HG03342 (cell line): ENCODE results near the gene PPIG.
A peak's percentile ranks its signal among the peaks of the same experiment; 100 is the strongest.
"Not testable (repeated sequence)": the region's sequence is repeated elsewhere in the genome, so short reads cannot be mapped to it uniquely, and the experiment has no call there.

Experiments
- ATAC-seq: cut with Tn5 transposase; IDR thresholded peaks from one replicate; pipeline ENCODE4 v1.9.1; 2021; ENCODE audit warnings: mild to moderate bottlenecking, moderate library complexity; ENCODE audit not compliant: unreplicated experiment

Gene PPIG

DNA sequence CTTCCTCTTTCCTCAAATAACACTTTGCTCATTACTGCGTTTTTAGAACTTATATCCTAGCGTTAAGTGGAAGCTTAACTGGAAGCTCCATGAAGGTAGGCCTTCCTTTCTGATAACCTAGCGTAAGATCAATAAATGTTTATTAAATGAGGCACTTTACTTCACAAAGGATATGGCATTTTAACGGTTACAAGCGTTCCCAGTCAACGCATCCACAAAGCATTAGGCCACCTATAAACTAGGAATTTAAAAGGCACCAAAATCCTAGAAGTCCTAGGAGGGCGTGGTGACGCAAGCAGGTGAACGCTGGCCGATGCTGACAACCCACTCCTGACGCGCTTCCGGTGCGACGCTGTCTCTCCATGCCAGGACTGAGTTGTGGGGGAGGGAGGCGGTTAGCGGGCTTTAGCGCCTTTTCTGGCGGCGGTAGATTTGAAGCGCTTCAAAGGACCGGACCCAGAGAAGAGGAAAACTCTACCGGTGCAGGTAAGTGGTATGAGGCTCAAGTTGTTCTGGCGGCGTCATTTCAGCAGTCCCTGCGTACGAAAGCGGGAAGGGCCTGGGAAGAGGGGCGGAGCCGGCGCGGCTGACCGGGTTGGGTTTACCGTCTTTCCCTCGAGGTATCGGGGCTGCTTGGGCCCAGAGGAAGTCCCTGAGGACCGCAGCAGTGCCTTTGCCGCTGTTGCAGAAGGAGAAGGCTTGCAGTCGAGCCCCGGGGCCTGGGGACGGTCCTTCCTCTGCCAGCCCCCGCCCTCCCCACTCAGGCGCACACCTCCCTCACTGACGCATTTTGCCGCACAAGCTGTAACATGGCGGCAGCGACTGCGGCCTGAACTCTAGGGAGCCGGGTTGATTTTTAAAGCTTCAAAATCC, at the start of gene PPIG:
PPIG (plus strand) TSS at position 347 of the 873 bp plus-strand sequence. CDS start 19,691 bp downstream, outside the sequence.
- peak; percentile 91 for ATAC-seq

DNA sequence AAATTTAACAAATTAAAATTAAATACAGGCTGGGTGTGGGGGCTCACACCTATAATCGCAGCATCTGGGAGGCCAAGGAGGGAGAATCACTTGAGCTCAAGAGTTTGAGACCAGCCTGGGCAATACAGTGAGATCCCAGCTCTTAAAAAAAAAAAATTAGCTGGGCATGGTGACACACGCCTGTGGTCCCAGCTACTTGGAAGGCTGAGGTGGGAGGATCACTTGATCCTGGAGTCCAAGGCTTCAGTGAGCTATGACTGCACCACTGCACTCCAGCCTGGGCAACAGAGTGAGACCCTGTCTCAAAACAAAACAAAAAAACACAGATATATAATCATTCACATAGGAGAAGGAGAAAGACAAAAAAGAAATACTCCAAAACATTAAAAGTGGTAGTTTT, 44.7 kb upstream of the PPIG start:
- not testable (repeated sequence) for ATAC-seq

DNA sequence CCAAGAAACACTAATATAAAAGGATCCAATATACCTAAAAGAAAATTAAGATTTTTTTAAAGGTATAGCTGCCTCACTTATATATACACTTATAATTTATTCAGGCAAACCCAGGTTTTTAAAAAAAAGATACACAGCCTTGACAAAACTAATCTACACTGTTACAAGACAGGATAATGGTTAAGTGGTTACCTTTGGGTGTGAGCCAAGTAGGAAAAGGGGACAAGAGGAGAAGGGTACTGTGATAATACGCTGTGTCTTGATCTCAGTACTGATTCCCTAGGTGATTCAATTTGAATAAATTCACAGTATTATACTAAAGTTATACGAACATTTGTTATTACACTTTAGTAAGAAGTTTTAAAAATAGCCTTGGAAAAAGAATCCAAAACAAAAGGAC, 44.0 kb upstream of the PPIG start:
- no peak for ATAC-seq

DNA sequence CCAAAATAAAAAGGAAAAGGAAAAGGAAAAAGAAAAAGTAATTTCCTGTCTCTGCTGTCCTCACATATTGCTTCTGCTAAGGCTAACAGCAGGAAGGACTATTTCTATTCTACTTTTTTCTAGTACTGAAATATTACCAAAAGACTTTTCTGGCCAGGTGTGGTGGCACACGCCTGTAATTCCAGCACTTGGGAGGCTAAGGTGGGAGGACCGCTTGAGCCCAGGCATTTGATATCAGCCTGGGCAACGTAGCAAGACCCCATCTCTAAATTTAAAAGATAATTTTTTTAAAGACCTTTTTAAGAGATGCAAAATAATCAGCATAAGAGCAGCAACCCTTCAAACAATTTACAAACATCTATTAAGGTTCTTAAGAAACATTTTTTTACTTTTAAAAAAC, 41.7 kb upstream of the PPIG start:
- ATAC-seq: no peak

DNA sequence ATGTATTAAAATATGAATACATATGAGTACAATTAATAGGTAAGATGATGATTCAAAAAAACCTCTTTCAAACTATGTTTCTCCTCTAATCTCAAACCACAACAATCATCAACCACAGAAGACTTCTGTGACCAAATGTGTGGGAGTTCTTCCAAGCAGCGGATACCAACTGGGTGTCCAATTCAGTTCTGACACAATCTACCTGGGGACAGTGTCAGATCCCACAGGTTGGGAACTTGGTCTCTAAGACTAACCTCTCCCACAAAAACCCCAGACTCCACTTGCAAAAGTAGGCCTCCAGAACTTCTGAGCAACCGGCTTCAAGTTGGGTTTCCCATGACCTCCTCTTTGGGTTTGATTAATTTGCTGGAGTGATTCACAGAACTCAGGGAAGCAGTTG, 37.4 kb upstream of the PPIG start:
- no peak for ATAC-seq

DNA sequence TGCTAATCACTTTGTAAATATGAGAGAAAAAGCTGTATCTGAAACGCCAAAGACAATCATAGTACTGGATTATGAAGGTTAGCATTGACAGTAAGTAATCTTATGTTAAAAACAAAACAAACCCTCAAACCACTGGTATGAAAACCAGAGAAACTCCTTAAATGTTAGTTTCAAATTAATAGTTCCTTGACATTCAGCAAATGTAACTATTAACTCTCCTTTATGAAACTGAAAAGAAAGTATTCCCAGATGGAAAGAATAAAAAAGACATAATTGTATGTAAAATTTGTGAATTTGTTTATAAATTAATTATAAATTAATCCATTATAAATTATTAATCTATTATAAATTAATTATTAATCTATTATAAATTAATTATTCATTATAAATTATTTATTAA, 22.8 kb upstream of the PPIG start:
- ATAC-seq: no peak

DNA sequence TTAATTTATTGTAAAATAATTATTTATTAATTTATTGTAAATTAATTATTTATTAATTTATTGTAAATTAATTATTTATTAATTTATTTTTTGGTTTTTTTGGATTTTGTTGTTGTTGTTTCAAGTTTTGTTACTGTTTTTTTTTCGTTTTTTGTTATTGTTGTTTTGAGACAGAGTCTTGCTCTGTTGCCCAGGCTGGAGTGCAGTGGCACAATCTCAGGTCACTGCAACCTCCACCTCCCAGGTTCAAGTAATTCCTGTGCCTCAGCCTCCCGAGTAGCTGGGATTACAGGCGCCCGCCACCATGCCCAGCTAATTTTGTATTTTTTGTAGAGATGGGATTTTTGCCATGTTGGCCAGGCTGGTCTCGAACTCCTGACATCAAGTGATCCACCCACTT, 22.1 kb upstream of the PPIG start:
- not testable (repeated sequence) for ATAC-seq

DNA sequence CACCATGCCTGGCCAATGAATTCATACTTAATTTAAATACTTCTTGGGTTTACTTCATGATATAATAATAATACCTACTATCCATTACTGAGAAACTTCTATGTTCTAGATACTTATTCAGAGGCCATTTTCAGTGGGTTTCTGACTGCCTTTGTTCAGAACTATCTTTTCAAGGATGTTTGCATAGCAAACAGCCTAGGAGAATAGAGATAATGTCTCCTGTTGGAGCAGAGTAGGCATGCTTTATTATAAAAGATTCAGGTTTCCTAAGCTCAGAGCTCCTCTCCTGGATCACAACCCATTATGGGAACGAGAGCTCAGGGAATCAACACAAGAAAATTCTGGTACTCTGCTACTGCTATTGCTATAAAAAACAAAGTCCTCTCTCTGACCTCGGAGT, 21.6 kb upstream of the PPIG start:
- ATAC-seq: no peak

DNA sequence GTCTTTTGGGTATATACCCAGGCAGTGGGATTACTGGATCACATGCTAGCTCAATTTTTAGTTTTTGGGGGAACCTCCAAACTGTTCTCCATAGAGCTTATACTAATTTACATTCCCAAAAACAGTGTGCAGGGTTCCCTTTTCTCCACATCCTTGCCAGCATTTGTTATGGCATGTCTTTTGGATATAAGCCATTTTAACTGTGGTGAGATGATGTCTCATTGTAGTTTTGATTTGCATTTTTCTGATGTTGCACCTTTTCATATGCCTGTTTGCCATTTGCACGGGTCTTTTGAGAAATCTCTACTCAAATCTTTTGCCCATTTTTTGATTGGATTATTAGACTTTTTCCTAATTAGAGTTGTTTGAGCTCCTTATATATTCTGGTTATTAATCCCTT, 18.5 kb upstream of the PPIG start:
- no peak for ATAC-seq

DNA sequence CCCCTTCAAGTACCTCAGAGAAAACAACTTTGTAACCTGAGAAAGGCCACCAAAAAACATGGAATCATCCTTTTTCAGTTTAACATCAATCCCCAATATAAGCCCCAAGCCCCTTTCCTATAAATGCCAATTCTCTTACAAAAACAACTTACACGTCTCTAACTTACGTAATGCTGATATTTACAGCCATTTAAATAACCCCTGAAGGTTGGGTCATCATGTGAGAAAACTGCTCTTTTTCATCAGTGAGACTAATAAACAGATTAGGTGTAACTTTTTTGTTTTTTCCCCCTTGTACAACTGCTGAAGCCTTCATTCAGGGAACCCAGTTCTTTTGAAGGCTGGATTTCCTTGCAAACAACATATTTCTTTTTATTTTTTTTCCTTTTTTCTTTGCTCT, 14.2 kb upstream of the PPIG start:
- ATAC-seq: no peak

DNA sequence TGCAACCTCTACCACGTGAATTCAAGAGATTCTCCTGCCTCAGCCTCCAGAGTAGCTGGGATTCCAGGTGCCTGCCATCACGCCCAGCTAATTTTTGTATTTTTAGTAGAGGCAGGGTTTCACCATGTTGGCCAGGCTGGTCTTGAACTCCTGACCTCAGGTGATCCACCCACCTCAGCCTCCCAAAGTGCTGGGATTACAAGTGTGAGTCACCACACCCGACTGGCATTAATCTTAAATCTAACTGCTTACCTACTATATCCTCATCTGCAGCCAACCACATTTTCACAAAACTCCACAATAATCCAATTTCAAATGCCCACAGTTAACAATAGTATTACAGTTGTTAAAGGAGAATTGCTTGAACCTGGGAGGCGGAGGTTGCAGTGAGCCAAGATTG, 13.4 kb upstream of the PPIG start:
- not testable (repeated sequence) for ATAC-seq

DNA sequence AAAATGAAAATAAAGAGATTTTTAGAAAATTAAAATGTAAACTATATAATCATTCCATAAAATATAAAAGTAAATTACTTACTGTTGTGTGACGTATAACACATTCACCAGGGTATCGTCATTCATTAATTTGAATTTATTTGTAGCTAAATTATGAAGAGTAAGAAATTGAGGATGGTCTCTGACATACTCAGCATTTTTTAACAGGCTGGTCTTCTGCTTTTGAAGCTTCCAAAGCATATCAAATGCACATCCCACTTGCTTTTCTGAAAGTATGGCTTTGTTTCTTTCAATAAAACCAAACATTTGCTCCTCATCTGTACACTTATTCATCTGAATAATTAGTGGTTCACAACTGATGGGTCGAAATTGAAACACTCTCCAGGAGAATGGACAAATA, 12.6 kb upstream of the PPIG start:
- ATAC-seq: no peak

DNA sequence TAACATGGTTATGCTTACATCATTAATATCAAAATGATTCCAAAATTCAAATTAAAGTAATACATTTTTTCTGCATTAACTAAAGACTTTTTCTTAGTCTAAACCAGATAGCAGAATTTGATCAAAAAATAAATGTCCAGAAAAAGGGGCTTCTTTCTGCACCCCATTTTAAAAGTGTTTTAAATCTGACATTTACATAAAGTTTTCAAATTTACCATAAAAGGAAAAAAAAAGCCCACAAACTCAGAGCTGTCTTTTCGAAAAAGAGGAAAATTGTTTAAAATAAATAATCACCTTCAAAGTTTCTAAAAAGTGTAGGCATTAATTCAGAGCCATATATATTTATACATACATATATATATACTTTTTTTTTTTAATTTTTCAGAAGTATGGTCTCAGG, 12.0 kb upstream of the PPIG start:
- no peak for ATAC-seq

DNA sequence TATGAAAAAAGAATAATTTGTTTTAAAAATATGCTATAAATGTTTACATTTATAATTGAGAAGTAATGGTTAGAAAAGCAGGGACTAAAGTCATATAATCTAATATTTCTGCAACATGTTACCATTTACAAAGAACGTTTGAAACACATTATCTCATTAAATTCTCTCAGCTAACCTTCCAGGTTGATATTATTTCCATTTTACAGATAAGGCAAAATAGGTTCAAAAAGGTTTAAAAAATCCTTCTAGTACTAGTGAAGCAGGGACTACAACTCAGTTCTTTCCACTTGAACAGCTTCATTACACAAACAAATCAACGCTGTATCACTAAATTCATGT, 11.4 kb upstream of the PPIG start:
- ATAC-seq: no peak

DNA sequence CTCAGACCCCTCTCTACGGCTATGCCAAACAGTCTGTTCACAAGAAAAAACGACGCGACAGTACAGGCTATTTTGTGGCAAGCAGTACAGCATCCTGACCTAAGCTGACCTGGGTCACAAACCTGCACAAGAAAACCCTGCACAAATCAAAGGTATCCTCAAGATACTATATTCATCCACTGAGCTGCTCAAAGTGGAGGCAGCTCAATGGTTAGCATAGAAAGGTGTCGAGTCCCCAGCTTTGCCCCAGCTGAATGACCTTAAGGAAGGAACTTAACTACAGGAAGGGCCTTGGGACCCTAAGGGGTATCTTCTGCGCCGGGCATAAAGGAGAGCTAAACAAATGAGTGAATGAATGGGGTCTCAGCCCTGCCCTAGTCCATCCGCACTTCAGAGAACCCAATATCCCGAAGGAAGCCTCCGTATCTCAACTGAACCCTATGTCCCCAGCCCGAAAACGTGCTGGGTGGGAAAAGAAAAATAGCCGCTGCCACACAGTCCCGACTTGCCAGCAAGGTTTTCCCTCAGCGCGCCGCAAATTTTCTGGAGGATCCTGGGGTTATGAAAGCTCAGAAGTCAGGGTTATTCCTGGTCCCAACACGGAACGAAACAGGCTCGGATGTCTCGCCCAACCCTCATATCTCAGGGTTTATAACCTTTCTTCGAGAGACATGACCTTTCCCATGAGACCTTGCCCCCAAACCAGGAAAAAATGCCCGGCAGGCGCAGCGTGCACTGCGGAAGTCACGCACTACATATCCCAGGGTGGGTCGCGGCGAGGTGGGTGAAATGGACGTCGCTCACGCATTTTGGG, 10.8 kb upstream of the PPIG start, which contains the start of gene FASTKD1:
FASTKD1 (minus strand) TSS at position 706 of the 814 bp plus-strand sequence. CDS start 1,836 bp downstream, outside the sequence.
- peak; percentile 98 for ATAC-seq

DNA sequence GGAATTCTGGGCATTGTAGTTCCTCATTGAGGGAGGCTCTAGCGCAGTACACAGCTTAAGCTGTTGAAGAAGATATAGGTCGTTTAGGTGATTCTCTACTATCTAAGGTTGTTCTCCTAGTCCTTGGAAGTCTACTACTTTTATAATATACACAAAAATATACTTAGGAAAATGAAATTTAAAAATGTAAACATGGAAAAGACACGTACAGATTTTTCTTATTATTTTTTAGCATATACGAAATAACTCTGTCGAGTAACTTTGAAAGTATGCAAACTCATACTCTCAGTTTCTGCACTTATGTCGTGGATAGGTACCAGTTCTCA, 10.2 kb upstream of the PPIG start:
- no peak for ATAC-seq

DNA sequence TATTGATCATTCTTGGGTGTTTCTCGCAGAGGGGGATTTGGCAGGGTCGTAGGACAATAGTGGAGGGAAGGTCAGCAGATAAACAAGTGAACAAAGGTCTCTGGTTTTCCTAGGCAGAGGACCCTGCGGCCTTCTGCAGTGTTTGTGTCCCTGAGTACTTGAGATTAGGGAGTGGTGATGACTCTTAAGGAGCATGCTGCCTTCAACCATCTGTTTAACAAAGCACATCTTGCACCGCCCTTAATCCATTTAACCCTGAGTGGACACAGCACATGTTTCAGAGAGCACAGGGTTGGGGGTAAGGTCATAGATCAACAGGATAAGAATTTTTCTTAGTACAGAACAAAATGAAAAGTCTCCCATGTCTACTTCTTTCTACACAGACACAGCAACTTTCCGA, 9.6 kb upstream of the PPIG start:
- not testable (repeated sequence) for ATAC-seq

DNA sequence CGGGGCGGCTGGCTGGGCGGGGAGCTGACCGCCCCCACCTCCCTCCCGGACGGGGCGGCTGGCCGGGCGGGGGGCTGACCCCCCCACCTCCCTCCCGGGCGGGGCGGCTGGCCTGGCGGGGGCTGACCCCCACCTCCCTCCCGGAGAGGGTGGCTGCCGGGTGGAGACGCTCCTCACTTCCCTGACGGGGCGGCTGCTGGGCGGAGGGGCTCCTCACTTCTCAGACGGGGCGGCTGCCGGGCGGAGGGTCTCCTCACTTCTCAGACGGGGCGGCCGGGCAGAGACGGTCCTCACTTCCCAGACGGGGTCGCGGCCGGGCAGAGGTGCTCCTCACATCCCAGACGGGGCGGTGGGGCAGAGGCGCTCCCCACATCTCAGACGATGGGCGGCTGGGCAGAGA, 8.9 kb upstream of the PPIG start:
- not testable (repeated sequence) for ATAC-seq

DNA sequence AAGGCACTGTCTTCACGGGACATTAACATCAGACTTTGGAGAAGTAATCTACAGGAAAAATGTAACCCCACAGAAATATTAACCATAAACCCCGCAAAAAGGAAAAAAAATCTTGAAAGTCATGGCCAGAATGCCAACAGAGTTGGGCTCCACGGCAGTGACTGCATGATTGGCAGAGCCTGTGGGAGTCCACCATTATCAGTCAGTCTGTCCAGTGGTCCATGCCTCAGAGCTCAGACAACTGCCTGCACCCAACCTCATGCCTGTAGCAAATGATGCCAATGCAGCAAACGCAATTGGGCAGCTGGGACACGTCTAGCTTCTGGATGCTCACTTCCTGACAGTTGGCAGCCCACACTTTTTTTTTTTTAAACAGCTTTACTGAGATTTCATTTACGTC, 5.1 kb upstream of the PPIG start:
- no peak for ATAC-seq

DNA sequence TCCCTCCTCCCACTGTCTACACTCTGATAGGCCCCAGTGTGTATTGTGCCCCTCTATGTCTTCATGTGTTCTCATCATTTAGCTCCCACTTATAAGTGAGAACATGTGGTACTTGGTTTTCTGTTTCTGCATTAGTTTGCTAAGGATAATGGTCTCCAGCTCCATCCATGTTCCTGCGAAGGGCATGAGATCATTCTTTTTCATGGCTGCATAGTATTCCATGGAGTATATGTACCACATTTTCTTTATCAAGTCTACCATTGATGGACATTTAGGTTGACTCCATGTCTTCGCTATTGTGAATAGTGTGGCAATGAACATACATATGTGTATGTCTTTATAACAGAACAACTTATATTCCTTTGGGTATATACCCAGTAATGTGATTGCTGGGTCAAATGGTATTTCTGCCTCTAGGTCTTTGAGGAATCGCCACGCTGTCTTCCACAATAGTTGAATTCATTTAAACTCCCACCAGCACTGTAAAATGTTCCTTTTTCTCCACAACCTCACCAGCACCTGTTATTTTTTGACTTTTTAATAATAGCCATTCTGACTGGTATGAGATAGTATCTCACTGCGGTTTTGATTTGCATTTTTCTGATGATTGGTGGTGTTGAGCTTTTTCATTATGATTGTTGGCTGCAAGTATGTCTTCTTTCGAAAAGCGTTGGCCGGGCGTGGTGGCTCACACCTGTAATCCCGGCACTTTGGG, 1.4 kb upstream of the PPIG start:
- not testable (repeated sequence) for ATAC-seq

DNA sequence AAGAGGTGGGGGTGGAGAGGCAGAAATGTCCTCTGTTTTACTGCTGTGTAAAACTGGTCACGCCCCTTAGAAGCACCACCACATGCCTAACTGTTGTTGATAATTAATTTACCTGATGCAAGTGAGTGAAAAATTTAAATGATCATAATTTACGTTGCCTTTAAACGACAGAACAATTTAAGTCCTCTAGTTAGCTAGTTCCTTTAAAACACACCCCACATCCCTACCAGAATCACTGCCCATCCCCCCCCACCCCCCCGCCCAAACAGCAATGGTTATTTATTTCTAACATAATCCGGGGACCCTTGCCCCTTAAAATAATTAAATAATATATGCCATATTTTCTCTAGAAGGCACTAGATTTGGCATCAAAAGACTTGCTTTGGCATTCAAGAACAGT, 633 bp upstream of the PPIG start:
- no peak for ATAC-seq

DNA sequence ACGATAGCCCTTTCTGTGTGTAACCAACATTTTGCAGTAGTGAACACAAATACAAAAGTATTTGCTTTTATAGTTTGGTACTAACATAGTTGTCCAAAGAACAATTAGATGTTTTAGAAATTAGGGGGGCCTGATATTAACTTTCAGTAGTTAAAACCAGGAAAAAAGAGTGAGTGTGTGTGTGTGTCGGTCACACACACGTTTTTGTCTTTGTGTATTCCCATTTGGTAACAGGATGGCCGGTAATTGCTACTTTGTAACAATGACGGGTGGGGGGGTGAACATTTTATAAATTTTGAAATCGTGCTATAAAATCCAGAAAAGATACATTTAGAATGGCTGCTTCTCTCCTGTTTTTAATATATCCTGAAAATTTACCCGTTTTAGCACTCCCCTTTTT, 1.5 kb downstream of the PPIG start:
- ATAC-seq: no peak
